DND-41 (cell line): Measurements from ENCODE around the gene RNF123.

Experiments used
- ATAC-seq: fragments of 200-7000 bp; cut with Tn5 transposase; 3 replicates; pipeline ENCODE4 v1.9.1; 2021; ENCODE audit warnings: low read depth; ENCODE audit not compliant: insufficient read depth
- DNase-seq: peaks from one replicate; pipeline ENCODE4 v3.0.0-alpha.2; 2020
- H2AFZ ChIP-seq: 2 replicates; pipeline ENCODE4 v1.6.0; 2012; ENCODE audit warnings: low read depth, low read length
- H3K27ac ChIP-seq: 2 replicates; pipeline ENCODE4 v1.5.1; 2012; ENCODE audit warnings: low read length, inconsistent platforms
- H3K27me3 ChIP-seq: fragments of 200-600 bp; sonication (generic); 2 replicates; pipeline ENCODE4 v1.6.0; 2012; ENCODE audit warnings: low read length, mild to moderate bottlenecking, inconsistent platforms; ENCODE audit not compliant: insufficient read depth, poor library complexity
- H3K36me3 ChIP-seq: 2 replicates; pipeline ENCODE4 v1.5.1; 2012; ENCODE audit warnings: low read length, inconsistent platforms; ENCODE audit not compliant: insufficient read depth
- H3K4me1 ChIP-seq: 2 replicates; pipeline ENCODE4 v1.5.1; 2012; ENCODE audit warnings: mild to moderate bottlenecking, low read length; ENCODE audit not compliant: insufficient read depth
- H3K4me2 ChIP-seq: 2 replicates; pipeline ENCODE4 v1.6.0; 2012; ENCODE audit warnings: mild to moderate bottlenecking, moderate library complexity, low read length, inconsistent platforms; ENCODE audit not compliant: insufficient read depth
- H3K4me3 ChIP-seq, 2 experiments: fragments of 200-600 bp in 1 of 2; shearing (Covaris generic) in 1 of 2; 2 replicates each; pipeline ENCODE4 v1.5.1; 2012 to 2016; ENCODE audit warnings: inconsistent platforms in 2 of 2, low read length in 2 of 2, mild to moderate bottlenecking in 2 of 2, low read depth in 1 of 2, moderate library complexity in 1 of 2
- H3K79me2 ChIP-seq: 2 replicates; pipeline ENCODE4 v1.6.0; 2012; ENCODE audit warnings: low read length, inconsistent platforms; ENCODE audit not compliant: insufficient read depth
- H3K9ac ChIP-seq: 2 replicates; pipeline ENCODE4 v1.6.0; 2012; ENCODE audit warnings: low read depth, mild to moderate bottlenecking, inconsistent platforms, low read length, moderate library complexity
- H3K9me3 ChIP-seq: 2 replicates; pipeline ENCODE4 v1.5.1; 2012; ENCODE audit warnings: low read length, moderate library complexity, mild to moderate bottlenecking, inconsistent platforms; ENCODE audit not compliant: insufficient read depth, severe bottlenecking
- H4K20me1 ChIP-seq: 2 replicates; pipeline ENCODE4 v1.6.0; 2012; ENCODE audit warnings: low read length; ENCODE audit not compliant: insufficient read depth
- EZH2 ChIP-seq: IDR thresholded peaks from 3 replicates; pipeline ENCODE4 v1.6.1; 2012; ENCODE audit warnings: borderline replicate concordance, low read depth, mild to moderate bottlenecking, moderate library complexity, low read length, inconsistent platforms; ENCODE audit not compliant: severe bottlenecking
- TF ChIP-seq, protein P1 (sequence below): IDR thresholded peaks from 2 replicates; pipeline ENCODE4 v1.5.1; 2012; ENCODE audit warnings: borderline replicate concordance, low read length, moderate library complexity, mild to moderate bottlenecking; ENCODE audit not compliant: poor library complexity, severe bottlenecking; ENCODE audit errors: extremely low read depth

Gene RNF123

DNA sequence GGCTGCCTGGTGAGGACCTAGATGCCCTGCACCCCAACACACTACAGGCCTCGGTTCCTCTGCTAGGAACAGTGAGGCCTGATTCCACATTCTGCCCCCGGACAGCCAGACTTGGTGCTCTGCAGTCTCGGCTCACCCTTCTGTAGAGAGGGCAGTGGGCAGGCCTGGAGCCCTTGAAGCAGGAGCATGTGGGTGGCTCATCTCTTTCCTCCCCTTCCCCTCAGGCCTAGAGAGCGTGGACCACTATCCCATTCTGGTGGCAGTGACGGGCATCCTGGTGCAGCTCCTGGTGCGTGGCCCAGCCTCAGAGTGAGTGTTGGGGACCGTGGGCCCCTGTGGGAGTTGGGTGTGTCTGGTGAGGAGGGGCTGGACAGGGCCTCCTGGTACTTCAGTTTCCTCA, 26.8 kb downstream of the RNF123 start:
- H2AFZ ChIP-seq = no peak overlapping the region
- ATAC-seq (no peak), DNase-seq (no peak)
- peaks cover 16% of the 10 kb centered on the region for H4K20me1 ChIP-seq
- H3K4me2 ChIP-seq = no peak overlapping the region
- no peak for TF ChIP-seq EZH2
- TF ChIP-seq, protein P1, sequence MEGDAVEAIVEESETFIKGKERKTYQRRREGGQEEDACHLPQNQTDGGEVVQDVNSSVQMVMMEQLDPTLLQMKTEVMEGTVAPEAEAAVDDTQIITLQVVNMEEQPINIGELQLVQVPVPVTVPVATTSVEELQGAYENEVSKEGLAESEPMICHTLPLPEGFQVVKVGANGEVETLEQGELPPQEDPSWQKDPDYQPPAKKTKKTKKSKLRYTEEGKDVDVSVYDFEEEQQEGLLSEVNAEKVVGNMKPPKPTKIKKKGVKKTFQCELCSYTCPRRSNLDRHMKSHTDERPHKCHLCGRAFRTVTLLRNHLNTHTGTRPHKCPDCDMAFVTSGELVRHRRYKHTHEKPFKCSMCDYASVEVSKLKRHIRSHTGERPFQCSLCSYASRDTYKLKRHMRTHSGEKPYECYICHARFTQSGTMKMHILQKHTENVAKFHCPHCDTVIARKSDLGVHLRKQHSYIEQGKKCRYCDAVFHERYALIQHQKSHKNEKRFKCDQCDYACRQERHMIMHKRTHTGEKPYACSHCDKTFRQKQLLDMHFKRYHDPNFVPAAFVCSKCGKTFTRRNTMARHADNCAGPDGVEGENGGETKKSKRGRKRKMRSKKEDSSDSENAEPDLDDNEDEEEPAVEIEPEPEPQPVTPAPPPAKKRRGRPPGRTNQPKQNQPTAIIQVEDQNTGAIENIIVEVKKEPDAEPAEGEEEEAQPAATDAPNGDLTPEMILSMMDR = no peak
- H3K27me3 ChIP-seq = no peaks in the 10 kb centered on the region
- no peaks in the 10 kb centered on the region for H3K9me3 ChIP-seq
- no peak overlapping the region for H3K9ac ChIP-seq
- peaks cover 3% of the 10 kb centered on the region; the same call in 1 of the 2 replicates for H3K79me2 ChIP-seq
- H3K27ac ChIP-seq = no peak overlapping the region
- H3K36me3 ChIP-seq = peaks cover 39% of the 10 kb centered on the region
- H3K4me1 ChIP-seq = peaks cover 38% of the 10 kb centered on the region
- H3K4me3 ChIP-seq = no peak overlapping the region

DNA sequence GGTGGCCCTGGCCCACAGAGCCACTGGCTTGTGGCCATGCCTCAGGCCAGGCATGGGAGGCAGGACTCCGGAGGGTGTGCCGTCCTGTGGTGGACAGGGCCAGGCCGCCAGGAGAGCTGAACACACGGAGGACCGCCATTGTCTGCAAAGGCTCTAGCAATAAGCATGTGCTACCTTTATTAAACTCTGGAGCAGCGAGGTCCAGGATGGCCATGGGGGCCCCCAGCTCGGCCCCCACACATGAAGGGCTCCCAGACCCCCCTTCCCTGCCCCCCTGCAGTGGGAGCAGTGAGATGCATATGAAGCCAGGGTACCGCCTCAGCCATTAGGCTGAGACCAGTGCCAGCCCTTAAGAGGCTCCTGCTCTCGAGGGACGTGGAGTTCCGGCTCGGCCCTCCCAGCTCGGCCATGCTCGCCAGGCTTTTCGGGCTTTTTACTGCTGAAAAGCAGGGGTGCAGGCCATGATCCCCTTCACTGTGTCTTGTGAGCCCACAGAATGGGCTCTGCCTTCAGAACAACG, 27.4 kb downstream of the RNF123 start:
- no peaks in the 10 kb centered on the region for H3K9me3 ChIP-seq
- no peak for DNase-seq
- peaks cover 8% of the 10 kb centered on the region; the same call in 1 of the 2 replicates for H3K79me2 ChIP-seq
- peaks cover 21% of the 10 kb centered on the region for H4K20me1 ChIP-seq
- H3K4me1 ChIP-seq = peaks cover 39% of the 10 kb centered on the region
- no peak overlapping the region for H3K4me3 ChIP-seq
- H3K36me3 ChIP-seq = peaks cover 44% of the 10 kb centered on the region
- no peak overlapping the region for H3K4me2 ChIP-seq
- no peaks in the 10 kb centered on the region for H3K27me3 ChIP-seq
- no peak for ATAC-seq
- H2AFZ ChIP-seq = no peak overlapping the region
- TF ChIP-seq, protein P1 = no peak
- no peak for TF ChIP-seq EZH2
- H3K9ac ChIP-seq = no peak overlapping the region
- no peak overlapping the region for H3K27ac ChIP-seq

DNA sequence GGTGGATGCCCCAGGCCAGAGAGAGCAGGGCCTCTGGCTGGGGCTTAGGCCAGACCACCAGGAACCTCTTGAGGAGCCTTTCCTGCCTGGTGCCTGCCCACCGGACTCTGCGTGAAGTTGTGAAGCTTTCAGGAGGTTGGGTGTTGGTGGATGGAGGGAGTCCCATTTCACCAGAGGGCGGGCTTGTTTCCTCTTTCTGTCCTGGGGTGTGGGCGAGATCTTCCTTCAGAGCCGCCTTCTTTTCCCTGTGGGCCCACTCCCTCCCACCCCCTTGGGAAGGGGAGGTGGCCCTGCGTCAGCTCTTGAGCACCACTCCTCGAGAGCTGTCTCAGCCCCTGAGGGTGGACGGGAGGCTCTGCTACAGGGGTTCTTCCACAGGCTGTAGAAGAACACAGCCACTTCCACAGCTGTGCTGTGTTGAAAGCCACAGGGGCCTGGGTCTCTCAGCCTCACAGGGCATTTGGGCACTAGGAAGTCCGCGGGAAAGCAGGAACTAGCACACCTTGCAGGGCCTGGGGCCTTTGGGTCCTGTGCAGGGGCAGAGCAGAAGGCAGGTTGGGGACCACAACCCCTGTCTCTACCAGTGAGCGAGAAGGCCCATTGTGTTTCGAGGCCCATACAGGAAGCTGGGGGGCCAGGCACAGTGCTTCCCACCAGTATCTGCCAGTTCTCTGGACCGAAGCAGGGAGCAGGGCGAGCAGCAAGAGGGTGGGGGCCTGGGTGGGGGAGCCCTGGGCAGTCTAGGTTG, 28.0 kb downstream of the RNF123 start:
- Histone ChIP-seq H3K36me3 (peaks cover 51% of the 10 kb centered on the region), H2AFZ (no peak overlapping the region), H3K4me3 (no peak overlapping the region), H4K20me1 (peaks cover 28% of the 10 kb centered on the region), H3K79me2 (peaks cover 14% of the 10 kb centered on the region), H3K27ac (no peak overlapping the region), H3K4me1 (peaks cover 43% of the 10 kb centered on the region), H3K27me3 (no peaks in the 10 kb centered on the region), H3K9me3 (no peaks in the 10 kb centered on the region), H3K9ac (no peak overlapping the region), H3K4me2 (no peak overlapping the region)
- ATAC-seq = no peak
- TF ChIP-seq EZH2 = no peak
- TF ChIP-seq, protein P1 = no peak
- no peak for DNase-seq
